Tibial nerve (tissue), 4 donors: ENCODE data around the gene ACTRT3. TPM values are rescaled to one million over a fixed set of nuclear protein-coding genes. Genes with fewer than 3 reads are reported as not detected.

Experiments used
- DNase-seq, 2 donors: peaks; one replicate each; pipeline ENCODE4 v3.0.0-alpha.2; 2019; ENCODE audit warnings: low spot score in 2 of 2
- H3K27ac ChIP-seq, 4 donors: fragments of 200-600 bp; sonication (generic) in 3 of 4; one replicate each; pipeline ENCODE4 v1.5.1; 2017 to 2019; ENCODE audit warnings: mild to moderate bottlenecking in 1 of 4
- H3K27me3 ChIP-seq, 2 donors: fragments of 200-600 bp; sonication (generic) in 1 of 2; one replicate each; pipeline versions ENCODE4 v1.5.1 to v1.6.0; 2017 to 2019
- H3K36me3 ChIP-seq, 3 donors: fragments of 200-600 bp; sonication (generic); one replicate each; pipeline ENCODE4 v1.5.1; 2018 to 2019
- H3K4me1 ChIP-seq, 4 donors: fragments of 200-600 bp; sonication (generic) in 3 of 4; one replicate each; pipeline ENCODE4 v1.5.1; 2017 to 2019
- H3K4me3 ChIP-seq, 4 donors: fragments of 200-600 bp; sonication (generic) in 3 of 4; one replicate each; pipeline ENCODE4 v1.5.1; 2017 to 2019; ENCODE audit warnings: mild to moderate bottlenecking in 1 of 4, moderate library complexity in 1 of 4
- H3K9me3 ChIP-seq, 4 donors: fragments of 200-600 bp; sonication (generic) in 3 of 4; one replicate each; pipeline ENCODE4 v1.5.1; 2017 to 2019
- EP300 ChIP-seq, 2 donors: sonication (generic); formaldehyde crosslinking; IDR thresholded peaks; one replicate each; pipeline ENCODE4 v1.6.1; 2017; ENCODE audit warnings: antibody characterized with exemption in 2 of 2, mild to moderate bottlenecking in 1 of 2
- POLR2A ChIP-seq, 2 donors: fragments of 450-650 bp; IDR thresholded peaks; one replicate each; pipeline ENCODE4 v1.6.1; 2017; ENCODE audit warnings: antibody characterized with exemption in 2 of 2, mild to moderate bottlenecking in 2 of 2, moderate library complexity in 2 of 2
- WGBS, 2 donors: methylation state at CpG; one replicate each; pipeline ENCODE4 v1.1.5; 2018; 5-methylcytosine and 5-hydroxymethylcytosine counted together
- total RNA-seq, 4 donors: library from RNA; depleted of rRNA; stranded (reverse); fragments of >200 nt; gene quantifications; one replicate each; pipeline ENCODE4 v1.1.0, GENCODE V29; 2016
- TF ChIP-seq, protein P1 (sequence below), 5 experiments: fragments of 200-600 bp in 3 of 5; fragments of 450-650 bp in 2 of 5; sonication (generic) in 3 of 5; IDR thresholded peaks; one replicate each; pipeline ENCODE4 v1.5.1; 2016 to 2019; ENCODE audit warnings: antibody characterized with exemption in 5 of 5, mild to moderate bottlenecking in 3 of 5, moderate library complexity in 2 of 5

ACTRT3 gene
- total RNA-seq, 4 donors from 2014 or later, result 0.78 to 3.9 (median 2.5) TPM

- no peak for DNase-seq
- H3K4me3 ChIP-seq, result no peak overlapping the region
- no peaks in the 10 kb centered on the region for H3K9me3 ChIP-seq
- H3K36me3 ChIP-seq, result peaks cover 0 to 95% (median 13%) of the 10 kb centered on the region in 3 donors
- WGBS, 2 donors, result 84 to 90% methylated on average over 4 of the region's 4 CpGs
- peaks cover 0 to 12% (median 0%) of the 10 kb centered on the region in 4 donors for H3K4me1 ChIP-seq
- no peak overlapping the region for H3K27ac ChIP-seq
- H3K27me3 ChIP-seq, result no peaks in the 10 kb centered on the region
- TF ChIP-seq, protein P1, sequence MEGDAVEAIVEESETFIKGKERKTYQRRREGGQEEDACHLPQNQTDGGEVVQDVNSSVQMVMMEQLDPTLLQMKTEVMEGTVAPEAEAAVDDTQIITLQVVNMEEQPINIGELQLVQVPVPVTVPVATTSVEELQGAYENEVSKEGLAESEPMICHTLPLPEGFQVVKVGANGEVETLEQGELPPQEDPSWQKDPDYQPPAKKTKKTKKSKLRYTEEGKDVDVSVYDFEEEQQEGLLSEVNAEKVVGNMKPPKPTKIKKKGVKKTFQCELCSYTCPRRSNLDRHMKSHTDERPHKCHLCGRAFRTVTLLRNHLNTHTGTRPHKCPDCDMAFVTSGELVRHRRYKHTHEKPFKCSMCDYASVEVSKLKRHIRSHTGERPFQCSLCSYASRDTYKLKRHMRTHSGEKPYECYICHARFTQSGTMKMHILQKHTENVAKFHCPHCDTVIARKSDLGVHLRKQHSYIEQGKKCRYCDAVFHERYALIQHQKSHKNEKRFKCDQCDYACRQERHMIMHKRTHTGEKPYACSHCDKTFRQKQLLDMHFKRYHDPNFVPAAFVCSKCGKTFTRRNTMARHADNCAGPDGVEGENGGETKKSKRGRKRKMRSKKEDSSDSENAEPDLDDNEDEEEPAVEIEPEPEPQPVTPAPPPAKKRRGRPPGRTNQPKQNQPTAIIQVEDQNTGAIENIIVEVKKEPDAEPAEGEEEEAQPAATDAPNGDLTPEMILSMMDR (IDR thresholded peaks at IDR 0.05), result no peak
Observed at GRCh38 chr3:169781209-169781855, 12.0 kb upstream of the ACTRT3 start.

- 52 to 62% methylated on average over 2 of the region's 2 CpGs for WGBS, 2 donors
- Histone ChIP-seq H3K4me1 (peaks cover 0 to 18% (median 3%) of the 10 kb centered on the region in 4 donors), H3K9me3 (no peaks in the 10 kb centered on the region), H3K4me3 (no peak overlapping the region), H3K27ac (no peak overlapping the region), H3K36me3 (peaks cover 0 to 94% (median 13%) of the 10 kb centered on the region in 3 donors), H3K27me3 (no peaks in the 10 kb centered on the region)
- no peak for DNase-seq
- TF ChIP-seq, protein P1 (IDR thresholded peaks at IDR 0.05), result no peak
- TF ChIP-seq EP300 (IDR thresholded peaks at IDR 0.05), result no peak
- TF ChIP-seq POLR2A (IDR thresholded peaks at IDR 0.05), result no peak
Observed at GRCh38 chr3:169780742-169781141, 11.4 kb upstream of the ACTRT3 start.

DNA sequence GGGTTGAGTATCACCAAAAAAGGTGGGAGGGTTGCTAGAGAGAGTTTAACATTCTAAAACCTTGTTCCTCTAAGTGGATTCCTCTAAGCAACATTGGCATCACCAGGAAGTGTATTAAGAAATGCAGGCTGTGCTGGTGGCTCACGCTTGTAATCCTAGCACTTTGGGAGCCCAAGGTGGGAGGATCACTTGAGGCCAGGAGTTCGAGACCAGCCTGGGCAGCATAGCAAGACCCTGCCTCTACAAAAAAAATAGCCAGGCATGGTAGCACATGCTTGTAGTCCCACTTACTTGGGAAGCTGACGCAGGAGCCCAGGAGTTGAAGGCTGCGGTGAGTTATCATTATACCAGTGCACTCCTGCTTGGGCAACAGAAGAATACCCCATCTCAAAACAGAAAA is 8.5 kb upstream of the ACTRT3 start:
- no peaks in the 10 kb centered on the region for H3K27me3 ChIP-seq
- 82 to 83% methylated on average over 4 of the region's 4 CpGs for WGBS, 2 donors
- no peak overlapping the region for H3K27ac ChIP-seq
- peaks cover 3 to 40% (median 20%) of the 10 kb centered on the region in 4 donors for H3K4me1 ChIP-seq
- H3K36me3 ChIP-seq, result peaks cover 0 to 80% (median 9%) of the 10 kb centered on the region in 3 donors
- no peaks in the 10 kb centered on the region for H3K9me3 ChIP-seq
- TF ChIP-seq EP300 (IDR thresholded peaks at IDR 0.05) (no peak), POLR2A (IDR thresholded peaks at IDR 0.05) (no peak)
- TF ChIP-seq, protein P1 (IDR thresholded peaks at IDR 0.05), result no peak
- no peak overlapping the region for H3K4me3 ChIP-seq
- no peak for DNase-seq

DNA sequence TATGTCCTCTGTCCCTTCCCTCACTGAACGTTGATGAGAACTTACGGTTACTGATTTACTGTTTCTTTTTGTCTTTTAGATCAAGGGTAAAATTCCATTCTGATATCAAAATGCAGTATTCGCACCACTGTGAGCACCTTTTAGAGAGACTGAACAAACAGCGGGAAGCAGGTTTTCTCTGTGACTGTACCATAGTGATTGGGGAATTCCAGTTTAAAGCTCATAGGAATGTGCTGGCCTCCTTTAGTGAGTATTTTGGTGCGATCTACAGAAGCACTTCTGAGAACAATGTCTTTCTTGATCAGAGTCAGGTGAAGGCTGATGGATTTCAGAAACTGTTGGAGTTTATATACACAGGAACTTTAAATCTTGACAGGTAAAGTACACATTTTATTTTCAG is 4.8 kb upstream of the ACTRT3 start:
- TF ChIP-seq POLR2A (IDR thresholded peaks at IDR 0.05) (no peak), EP300 (IDR thresholded peaks at IDR 0.05) (no peak)
- TF ChIP-seq, protein P1 (IDR thresholded peaks at IDR 0.05), result no peak
- WGBS, 2 donors, result 53 to 64% methylated on average over 5 of the region's 5 CpGs
- peaks cover 3 to 32% (median 20%) of the 10 kb centered on the region in 4 donors for H3K4me1 ChIP-seq
- H3K36me3 ChIP-seq, result peaks cover 0 to 43% (median 0%) of the 10 kb centered on the region in 3 donors
- no peaks in the 10 kb centered on the region for H3K27me3 ChIP-seq
- H3K27ac ChIP-seq, result peak overlapping the region in 1 of 4 donors; percentile 96
- peak overlapping the region in 3 of 4 donors; percentile 75 to 88 (median 83) for H3K4me3 ChIP-seq
- DNase-seq, result no peak
- H3K9me3 ChIP-seq, result no peaks in the 10 kb centered on the region
